HG02588 (cell line): ENCODE data around the gene DLK1.

Experiments
- ATAC-seq: cut with Tn5 transposase; IDR thresholded peaks from one replicate; pipeline ENCODE4 v1.9.1; 2021; ENCODE audit warnings: mild to moderate bottlenecking, moderate library complexity; ENCODE audit not compliant: unreplicated experiment

Gene DLK1

GRCh38 chr14:100714258-100714892, 12.3 kb upstream of the DLK1 start:
- no peak for ATAC-seq

GRCh38 chr14:100715332-100715731, 11.4 kb upstream of the DLK1 start:
- ATAC-seq = no peak

- ATAC-seq = no peak
Observed at GRCh38 chr14:100715803-100716202, 10.9 kb upstream of the DLK1 start.

GRCh38 chr14:100717386-100717785, 9.3 kb upstream of the DLK1 start:
- ATAC-seq = no peak

GRCh38 chr14:100719976-100720520, 6.6 kb upstream of the DLK1 start:
- ATAC-seq = no peak

- ATAC-seq = no peak
Observed at GRCh38 chr14:100721568-100721967, 5.1 kb upstream of the DLK1 start.

- ATAC-seq = no peak
Observed at GRCh38 chr14:100722367-100722766, 4.3 kb upstream of the DLK1 start.

- ATAC-seq = no peak
Observed at GRCh38 chr14:100723135-100723829, 3.4 kb upstream of the DLK1 start.

- no peak for ATAC-seq
Observed at GRCh38 chr14:100723830-100724437, 2.8 kb upstream of the DLK1 start.

- no peak for ATAC-seq
Observed at GRCh38 chr14:100724536-100724935, 2.2 kb upstream of the DLK1 start.

GRCh38 chr14:100725587-100726387, 905 bp upstream of the DLK1 start:
- no peak for ATAC-seq

- ATAC-seq = no peak
Observed at GRCh38 chr14:100727086-100727872, 587 bp downstream of the DLK1 start.

GRCh38 chr14:100727873-100728240, 1.2 kb downstream of the DLK1 start:
- no peak for ATAC-seq

GRCh38 chr14:100728962-100729361, 2.3 kb downstream of the DLK1 start:
- ATAC-seq = no peak

- no peak for ATAC-seq
Observed at GRCh38 chr14:100729982-100730381, 3.3 kb downstream of the DLK1 start.

- no peak for ATAC-seq
Observed at GRCh38 chr14:100730581-100730980, 3.9 kb downstream of the DLK1 start.

- ATAC-seq = no peak
Observed at GRCh38 chr14:100731011-100731670, 4.4 kb downstream of the DLK1 start.

- ATAC-seq = no peak
Observed at GRCh38 chr14:100731846-100732765, 5.4 kb downstream of the DLK1 start.

GRCh38 chr14:100732766-100733100, 6.0 kb downstream of the DLK1 start:
- ATAC-seq = no peak
